OCI-LY3 (cell line): ENCODE results near the gene C11orf68.

ENCODE experiments used
- H2AFZ ChIP-seq: fragments of 200-600, 300-600 bp; shearing (Covaris generic); 2 replicates; pipeline ENCODE4 v1.6.0; 2014; ENCODE audit warnings: antibody characterized with exemption, low read depth, low read length
- H3K27ac ChIP-seq: fragments of 200-600, 300-600 bp; sonication (generic); 2 replicates; pipeline ENCODE4 v1.5.1; 2014; ENCODE audit warnings: mild to moderate bottlenecking, low read length, moderate library complexity, mixed read lengths
- H3K27me3 ChIP-seq: fragments of 200-600, 300-600 bp; sonication (generic); 2 replicates; pipeline ENCODE4 v1.6.1; 2014; ENCODE audit warnings: low read depth, low read length, mixed read lengths
- H3K36me3 ChIP-seq: fragments of 200-600, 300-600 bp; sonication (generic); replicated peaks from 2 replicates; pipeline ENCODE3; 2014; ENCODE audit warnings: low read depth, low read length, mixed read lengths
- H3K4me1 ChIP-seq: fragments of 300-600, 200-600 bp; sonication (generic); 2 replicates; pipeline ENCODE4 v1.6.1; 2014; ENCODE audit warnings: low read length, mixed read lengths
- H3K4me2 ChIP-seq: fragments of 200-600, 300-600 bp; sonication (generic); 2 replicates; pipeline ENCODE4 v1.6.1; 2014; ENCODE audit warnings: low read length, mixed read lengths
- H3K4me3 ChIP-seq: fragments of 300-600, 200-600 bp; sonication (generic); 2 replicates; pipeline ENCODE4 v1.5.1; 2014; ENCODE audit warnings: antibody characterized with exemption, mild to moderate bottlenecking, low read length, moderate library complexity
- H3K79me2 ChIP-seq: fragments of 300-600, 200-600 bp; shearing (Covaris generic); 2 replicates; pipeline ENCODE4 v1.6.1; 2014; ENCODE audit warnings: mild to moderate bottlenecking, low read length, mixed read lengths
- H3K9ac ChIP-seq: fragments of 300-600, 200-600 bp; shearing (Covaris generic); 2 replicates; pipeline ENCODE4 v1.6.0; 2014; ENCODE audit warnings: mild to moderate bottlenecking, low read length, moderate library complexity
- H3K9me3 ChIP-seq: fragments of 200-600, 300-600 bp; shearing (Covaris generic); 2 replicates; pipeline ENCODE4 v1.6.1; 2014; ENCODE audit warnings: low read length, mixed read lengths; ENCODE audit not compliant: insufficient read depth
- H4K20me1 ChIP-seq: fragments of 200-600, 300-600 bp; sonication (generic); 2 replicates; pipeline ENCODE4 v1.6.1; 2016; ENCODE audit warnings: low read length, mixed read lengths; ENCODE audit not compliant: insufficient read depth
- EZH2phosphoT487 ChIP-seq: fragments of 200-600 bp; shearing (Covaris generic); IDR thresholded peaks from 2 replicates; pipeline ENCODE4 v1.6.1; 2018; ENCODE audit warnings: antibody characterized with exemption, mixed run types, low read depth
- TF ChIP-seq, protein P1 (sequence below): fragments of 200-600, 300-600 bp; sonication (generic); IDR thresholded peaks from 2 replicates; pipeline ENCODE4 v1.5.1; 2014; ENCODE audit warnings: antibody characterized with exemption, low read length, low read depth

Gene C11orf68

DNA sequence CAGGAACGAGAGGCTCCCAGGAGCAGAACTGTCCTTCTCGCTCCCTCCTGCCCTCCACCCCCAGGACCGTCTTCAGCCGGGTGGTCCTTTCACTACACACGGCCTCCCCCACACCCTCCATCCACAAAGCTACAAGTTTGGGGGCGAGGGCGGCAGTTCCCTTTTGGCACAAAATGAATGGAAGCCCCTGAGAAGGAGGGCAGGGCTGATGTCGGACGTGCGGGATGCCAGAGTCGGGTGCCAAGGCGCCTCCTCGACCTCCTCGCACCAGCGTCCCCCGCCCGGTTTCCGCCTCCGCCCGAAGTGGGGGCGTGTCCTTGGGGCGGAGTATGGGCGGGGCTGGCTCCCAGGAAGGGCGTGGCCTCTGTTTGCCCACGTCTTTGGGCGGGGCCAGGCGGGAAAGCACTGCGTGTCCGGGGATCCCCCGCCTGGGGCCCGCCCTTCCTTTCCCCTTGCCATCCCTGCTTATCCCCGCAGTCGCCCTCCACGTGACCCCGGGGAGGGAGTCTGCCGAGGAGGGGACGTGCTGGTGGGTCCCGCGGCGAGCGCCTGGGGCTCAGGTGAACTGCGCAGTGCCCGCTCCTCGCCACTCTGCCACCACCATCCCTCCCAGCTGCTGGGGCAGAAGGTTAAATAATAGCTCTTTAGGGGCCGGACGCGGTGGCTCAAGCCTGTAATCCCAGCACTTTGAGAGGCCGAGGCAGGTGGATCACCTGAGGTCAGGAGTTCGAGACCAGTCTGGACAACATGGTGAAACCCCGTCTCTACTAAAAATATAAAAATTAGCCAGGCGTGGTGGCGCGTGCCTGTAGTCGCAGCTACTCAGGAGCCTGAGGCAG is 45.3 kb downstream of the C11orf68 start:
- Histone ChIP-seq H4K20me1 (no peaks in the 10 kb centered on the region), H3K27me3 (no peaks in the 10 kb centered on the region), H3K9ac (peak overlapping the region; percentile 66), H3K9me3 (no peaks in the 10 kb centered on the region), H3K4me3 (peak overlapping the region; percentile 80), H3K36me3 (no peaks in the 10 kb centered on the region), H2AFZ (peak overlapping the region; percentile 43; the same call in 1 of the 2 replicates), H3K27ac (peak overlapping the region; percentile 48), H3K4me2 (peak overlapping the region; percentile 90), H3K79me2 (no peaks in the 10 kb centered on the region), H3K4me1 (peaks cover 6% of the 10 kb centered on the region)
- TF ChIP-seq, protein P1, sequence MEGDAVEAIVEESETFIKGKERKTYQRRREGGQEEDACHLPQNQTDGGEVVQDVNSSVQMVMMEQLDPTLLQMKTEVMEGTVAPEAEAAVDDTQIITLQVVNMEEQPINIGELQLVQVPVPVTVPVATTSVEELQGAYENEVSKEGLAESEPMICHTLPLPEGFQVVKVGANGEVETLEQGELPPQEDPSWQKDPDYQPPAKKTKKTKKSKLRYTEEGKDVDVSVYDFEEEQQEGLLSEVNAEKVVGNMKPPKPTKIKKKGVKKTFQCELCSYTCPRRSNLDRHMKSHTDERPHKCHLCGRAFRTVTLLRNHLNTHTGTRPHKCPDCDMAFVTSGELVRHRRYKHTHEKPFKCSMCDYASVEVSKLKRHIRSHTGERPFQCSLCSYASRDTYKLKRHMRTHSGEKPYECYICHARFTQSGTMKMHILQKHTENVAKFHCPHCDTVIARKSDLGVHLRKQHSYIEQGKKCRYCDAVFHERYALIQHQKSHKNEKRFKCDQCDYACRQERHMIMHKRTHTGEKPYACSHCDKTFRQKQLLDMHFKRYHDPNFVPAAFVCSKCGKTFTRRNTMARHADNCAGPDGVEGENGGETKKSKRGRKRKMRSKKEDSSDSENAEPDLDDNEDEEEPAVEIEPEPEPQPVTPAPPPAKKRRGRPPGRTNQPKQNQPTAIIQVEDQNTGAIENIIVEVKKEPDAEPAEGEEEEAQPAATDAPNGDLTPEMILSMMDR, result no peak
- TF ChIP-seq EZH2phosphoT487, result no peak

DNA sequence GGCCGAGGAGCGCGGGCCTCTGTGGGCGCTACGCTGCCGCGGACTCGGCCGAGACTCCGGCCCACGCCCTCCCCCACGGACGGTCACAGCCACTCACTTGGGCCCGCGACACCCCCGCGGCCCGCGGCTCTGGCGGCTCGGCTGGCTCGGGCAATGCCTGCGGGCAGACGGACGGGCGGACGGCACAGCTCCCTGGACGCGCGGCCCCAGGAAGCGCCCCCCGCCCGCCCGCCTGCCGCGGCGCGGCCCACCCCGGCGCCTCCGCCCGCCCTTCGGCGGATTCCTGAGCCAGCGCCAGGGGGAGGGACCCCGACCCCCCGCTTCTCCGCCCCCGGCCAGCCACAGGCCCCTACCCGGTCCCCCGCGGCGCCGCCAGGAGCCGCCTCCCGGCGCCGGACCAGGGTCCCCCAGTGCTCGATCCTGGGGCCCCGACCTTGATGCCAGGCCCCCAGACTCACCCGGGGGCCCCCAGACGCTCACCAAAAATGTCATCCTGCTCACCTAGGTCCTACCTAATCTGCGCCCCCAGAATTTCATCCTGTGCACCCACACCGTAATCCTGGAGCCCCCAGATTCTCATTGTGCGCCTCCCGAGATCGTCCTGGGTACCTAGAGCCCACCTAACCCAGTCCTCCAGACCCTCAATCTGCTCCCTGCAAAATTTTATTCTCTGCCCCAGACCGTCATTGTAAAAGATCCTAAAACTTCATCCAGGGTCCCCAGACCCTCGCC is 46.1 kb downstream of the C11orf68 start, which contains the start of gene EFEMP2:
Gene EFEMP2, minus strand, starts transcription at position 215 of the 732 bp plus-strand sequence. CDS start 446 bp downstream, outside the sequence.
- Histone ChIP-seq H3K27me3 (no peaks in the 10 kb centered on the region), H3K36me3 (peaks cover 5% of the 10 kb centered on the region), H3K9me3 (no peaks in the 10 kb centered on the region), H3K79me2 (no peaks in the 10 kb centered on the region), H2AFZ (peak within 1 kb of the TSS; percentile 43; the same call in 1 of the 2 replicates), H3K4me1 (peaks cover 6% of the 10 kb centered on the region), H3K4me2 (peak within 1 kb of the TSS; percentile 90), H3K27ac (peak within 1 kb of the TSS; percentile 48), H3K4me3 (peak within 1 kb of the TSS; percentile 80), H3K9ac (peak within 1 kb of the TSS; percentile 66), H4K20me1 (no peaks in the 10 kb centered on the region)
- TF ChIP-seq, protein P1, result no peak
- no peak for TF ChIP-seq EZH2phosphoT487

DNA sequence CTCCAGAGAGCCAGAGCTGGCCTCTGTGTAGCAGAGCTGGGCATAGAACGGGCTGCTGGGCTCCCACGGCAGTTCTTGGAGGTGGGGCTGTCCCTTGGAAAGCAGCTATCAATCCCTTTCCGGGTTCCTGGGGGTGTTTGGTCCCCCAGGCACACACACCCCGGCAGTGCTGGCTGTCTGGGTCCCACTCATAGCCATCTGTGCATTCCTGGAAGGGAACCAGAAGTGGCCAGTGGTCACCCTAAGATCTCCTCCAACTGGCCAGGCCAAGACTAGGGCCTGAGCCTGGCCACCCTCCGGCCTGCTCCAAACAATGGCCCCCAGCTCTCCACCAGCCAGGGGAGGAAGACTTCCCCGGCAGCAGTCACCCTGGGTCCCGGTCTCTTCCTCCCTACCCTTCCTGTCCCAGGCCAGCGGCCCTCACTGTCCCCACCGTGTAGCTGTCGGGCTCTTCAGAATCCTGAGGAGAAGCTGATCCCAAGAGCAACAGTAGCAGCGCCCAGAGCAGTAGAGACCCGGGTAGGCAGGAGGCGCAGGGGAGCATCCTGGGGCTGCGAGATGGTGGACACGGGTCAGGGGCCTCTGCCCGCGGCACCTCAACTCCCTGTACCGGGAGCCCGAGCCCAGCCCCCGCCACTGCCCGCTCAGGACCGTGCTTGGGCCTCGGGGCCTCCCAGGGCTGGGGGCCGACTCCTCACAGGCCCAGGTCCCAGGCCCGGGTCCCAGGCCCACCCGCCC is 46.9 kb downstream of the C11orf68 start:
- Histone ChIP-seq H3K79me2 (no peaks in the 10 kb centered on the region), H3K27me3 (no peaks in the 10 kb centered on the region), H3K9ac (no peak overlapping the region), H3K4me2 (no peak overlapping the region), H3K4me3 (no peak overlapping the region), H3K9me3 (no peaks in the 10 kb centered on the region), H2AFZ (no peak overlapping the region), H3K27ac (no peak overlapping the region), H3K4me1 (peaks cover 6% of the 10 kb centered on the region), H4K20me1 (no peaks in the 10 kb centered on the region; the same call in 1 of the 2 replicates), H3K36me3 (peaks cover 12% of the 10 kb centered on the region)
- TF ChIP-seq, protein P1, result no peak
- no peak for TF ChIP-seq EZH2phosphoT487
